T47D (cell line): ENCODE measurements around the gene CMAS.
A peak's percentile ranks its signal among the peaks of the same experiment; 100 is the strongest.

Experiments used
- DNase-seq, 2 experiments: peaks; one replicate each; pipeline versions ENCODE4 v3.0.0 to v3.0.0-alpha.2; 2011 to 2012; ENCODE audit warnings: low read depth in 1 of 2, low spot score in 1 of 2
- JUND ChIP-seq: IDR thresholded peaks from 2 replicates; pipeline ENCODE4 v1.6.1; 2012; ENCODE audit warnings: low read depth
- in situ Hi-C: cut with HindIII; loops from 2 replicates; pipeline ENCODE4 v1.10.0; 2016; ENCODE audit warnings: low sequenced_read_pairs, low pct_unique_long_range_greater_than_20kb

Gene CMAS

DNA sequence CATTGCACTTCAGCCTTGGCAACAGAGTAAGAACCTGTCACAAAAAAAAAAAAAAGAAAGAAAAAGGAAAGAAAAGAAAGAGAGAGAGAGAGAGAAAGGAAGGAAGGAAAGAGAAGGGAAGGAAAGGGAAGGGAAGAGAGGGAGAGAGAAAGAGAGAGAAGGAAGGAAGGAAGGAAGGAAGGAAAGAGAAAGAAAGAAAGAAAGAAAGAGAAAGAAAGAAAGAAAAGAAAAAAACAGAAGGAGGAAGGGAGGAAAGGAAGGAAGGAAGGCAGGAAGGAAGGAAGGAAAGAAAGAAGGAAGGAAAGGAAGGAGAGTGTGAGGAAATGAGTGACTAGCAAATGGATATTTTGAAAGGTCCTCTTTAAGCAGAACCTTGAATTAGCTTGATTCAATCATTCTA, 13.3 kb upstream of the CMAS start:
- in situ Hi-C loops = no loop called here
- TF ChIP-seq JUND = no peak

DNA sequence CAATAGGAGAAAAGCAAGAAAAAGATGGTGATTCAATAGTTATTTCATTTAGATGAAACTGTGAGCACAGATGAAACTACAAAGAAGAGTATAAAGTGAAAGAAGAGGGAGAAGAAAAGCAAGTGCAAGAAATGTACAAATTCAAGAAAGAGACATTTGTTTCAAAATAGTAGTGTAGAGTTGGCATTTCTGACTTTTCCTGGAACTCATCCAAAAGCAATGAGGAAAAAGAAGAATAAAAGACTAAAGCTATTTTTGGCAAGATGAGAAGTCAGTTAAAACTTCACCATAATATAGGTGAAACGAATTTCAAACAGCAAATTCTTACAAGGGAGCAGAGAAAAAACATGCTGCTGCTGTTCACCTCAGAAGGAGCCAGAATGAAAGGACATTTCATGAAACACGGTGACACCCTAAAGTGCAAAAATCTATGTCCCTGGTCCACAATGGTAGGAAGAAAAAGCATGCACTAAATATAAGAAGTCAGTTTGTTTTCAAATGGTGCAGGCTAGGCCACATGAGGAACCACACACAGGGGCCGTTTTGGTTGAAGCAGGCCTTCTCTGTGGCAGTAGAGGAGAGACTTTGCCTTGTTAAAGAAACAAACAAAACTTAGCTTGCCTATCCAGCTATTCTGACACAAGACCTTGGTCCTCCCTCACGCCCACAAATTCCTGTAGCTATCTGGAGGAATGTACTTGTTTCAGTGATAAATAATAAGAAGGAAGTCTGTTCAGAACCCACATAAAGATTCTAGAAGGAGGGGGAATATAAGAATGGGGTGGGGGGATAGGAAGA, 11.1 kb upstream of the CMAS start:
- no peak for DNase-seq
- in situ Hi-C loops = no loop called here
- TF ChIP-seq JUND = no peak

More for the DNA sequence above, 13.3 kb upstream of the CMAS start:
- no peak for DNase-seq

DNA sequence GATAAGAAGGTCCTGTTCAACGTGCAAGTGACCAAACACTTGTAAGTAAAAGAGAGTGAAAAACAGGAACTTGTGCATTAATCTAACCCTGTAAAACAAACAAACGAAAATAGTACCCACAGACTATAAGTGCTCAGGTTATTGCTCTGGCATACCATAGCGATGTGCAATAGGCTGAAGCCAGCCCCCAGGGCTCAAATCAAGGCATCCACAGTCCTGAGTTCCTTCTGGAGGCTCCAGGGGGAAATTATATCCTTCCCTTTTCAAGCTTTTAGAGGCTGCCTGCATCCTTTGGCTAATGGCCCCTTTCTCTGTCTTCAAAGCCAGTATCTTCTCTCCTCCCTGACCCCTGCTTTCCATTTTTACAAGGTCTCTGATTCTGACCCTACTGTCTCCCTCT, 8.1 kb upstream of the CMAS start:
- in situ Hi-C loops = no loop called here
- no peak for TF ChIP-seq JUND
- peak in 1 of 2 experiments; percentile 19 for DNase-seq

DNA sequence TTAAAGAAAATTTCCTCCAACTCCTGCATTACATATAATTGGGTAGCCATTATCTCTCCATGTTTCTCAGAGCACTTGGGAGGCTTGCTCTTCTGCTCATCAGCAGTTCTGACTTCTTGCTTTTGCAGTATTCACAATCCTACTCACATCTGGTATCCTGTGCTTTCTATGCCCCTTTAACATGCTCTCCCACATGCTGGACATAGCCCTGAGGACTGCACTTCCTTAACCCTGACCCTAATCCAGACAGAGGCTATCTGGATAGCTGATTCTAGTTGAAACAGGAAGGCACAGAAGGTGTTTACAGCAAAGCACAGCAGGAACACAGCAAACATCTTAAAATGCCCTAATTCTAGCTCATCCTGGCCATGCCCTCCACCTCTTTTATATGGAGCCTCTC, 7.3 kb upstream of the CMAS start:
- DNase-seq = no peak
- no peak for TF ChIP-seq JUND
- in situ Hi-C loops = no loop called here

DNA sequence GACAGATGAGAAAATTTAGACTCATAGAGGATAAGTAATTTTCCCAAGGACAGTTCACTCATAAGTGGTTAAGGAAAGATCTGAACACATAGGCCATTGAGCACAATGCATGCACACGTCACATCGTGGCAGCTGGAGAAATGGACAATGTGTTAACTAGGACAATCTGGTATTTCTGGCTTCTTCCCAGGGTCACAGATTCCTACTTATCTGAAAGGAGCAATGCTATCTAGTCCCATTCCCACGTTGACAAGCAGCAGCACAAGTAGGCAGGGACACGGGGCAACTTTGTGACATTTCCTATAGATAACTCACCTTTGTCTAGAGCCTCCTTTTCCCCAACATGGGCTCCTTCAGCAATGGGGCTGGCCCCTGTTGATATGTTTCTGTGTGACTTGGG, 6.7 kb upstream of the CMAS start:
- in situ Hi-C loops = no loop called here
- no peak for TF ChIP-seq JUND
- DNase-seq = no peak

DNA sequence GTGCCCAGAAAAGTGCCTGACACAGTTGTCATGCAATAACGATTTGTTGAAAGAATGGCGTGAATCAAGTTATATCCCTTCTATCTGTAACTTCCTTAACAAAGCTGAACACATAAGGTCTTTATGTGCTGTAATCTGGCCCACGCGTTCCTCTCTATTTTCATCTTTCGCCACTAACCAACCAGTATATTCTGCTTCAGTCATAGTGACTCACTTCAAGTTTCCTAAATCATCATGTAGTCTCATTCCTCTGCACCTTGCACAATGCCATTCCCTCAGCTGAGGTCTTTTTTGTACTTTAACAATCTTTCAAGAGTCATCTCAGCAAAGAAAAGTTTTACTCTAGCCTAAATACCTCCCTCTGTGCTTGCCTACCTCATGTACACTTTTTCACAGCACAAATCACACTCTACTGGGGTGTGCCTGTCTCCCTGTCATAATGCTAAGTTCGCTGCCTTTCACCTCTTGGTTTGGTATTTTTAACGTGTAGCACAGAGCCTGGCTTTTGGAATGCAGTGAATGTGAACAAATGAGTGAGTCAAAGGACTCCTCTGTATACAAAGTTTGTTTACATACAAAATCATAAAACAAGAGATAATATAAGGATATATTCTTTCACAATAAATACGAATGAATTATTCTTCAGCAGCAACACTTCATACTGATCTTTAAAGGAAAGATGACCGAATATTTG, 2.9 kb upstream of the CMAS start:
- no peak for TF ChIP-seq JUND
- in situ Hi-C loops = no loop called here
- peak in 1 of 2 experiments; percentile 36 for DNase-seq

DNA sequence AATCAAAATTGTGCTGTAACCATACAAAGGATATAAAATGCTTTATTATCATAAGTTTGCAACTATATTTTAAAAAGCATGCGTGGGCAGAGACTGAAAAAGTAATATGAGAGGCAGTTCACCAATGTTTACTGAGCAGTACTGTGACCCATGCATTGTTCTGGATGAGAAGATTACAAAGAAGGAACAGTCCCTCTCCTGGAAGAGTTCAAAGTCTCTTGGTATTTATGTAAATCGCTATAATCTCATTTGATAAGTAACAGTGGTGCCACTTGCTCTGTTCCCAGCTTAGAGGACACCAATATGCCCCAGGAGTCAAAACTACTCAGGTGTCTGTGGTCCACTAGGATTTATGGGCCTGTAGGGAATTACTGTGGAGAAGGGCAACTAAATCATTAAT, 2.1 kb upstream of the CMAS start:
- in situ Hi-C loops = no loop called here
- no peak for DNase-seq
- no peak for TF ChIP-seq JUND

DNA sequence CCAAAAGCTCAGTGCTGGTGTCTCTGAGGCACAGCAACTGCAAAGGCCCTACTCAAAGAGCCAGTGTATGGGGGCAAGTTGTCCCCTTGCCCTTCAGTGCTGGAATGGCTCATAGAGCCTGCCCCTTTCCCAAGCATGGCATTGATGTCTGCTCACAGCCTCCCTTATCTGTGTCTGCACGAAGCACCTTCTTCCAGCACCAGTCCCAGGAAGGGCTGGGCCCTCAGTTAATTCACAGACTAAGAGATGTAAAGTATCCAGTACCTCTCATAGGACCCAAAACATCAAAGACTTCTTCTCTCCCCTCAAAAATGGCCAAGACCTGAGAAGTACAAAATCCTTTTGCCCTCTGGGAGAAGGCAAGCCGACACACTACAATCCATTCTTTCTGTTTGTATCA, 1.6 kb upstream of the CMAS start:
- in situ Hi-C loops = no loop called here
- DNase-seq = no peak
- TF ChIP-seq JUND = no peak

DNA sequence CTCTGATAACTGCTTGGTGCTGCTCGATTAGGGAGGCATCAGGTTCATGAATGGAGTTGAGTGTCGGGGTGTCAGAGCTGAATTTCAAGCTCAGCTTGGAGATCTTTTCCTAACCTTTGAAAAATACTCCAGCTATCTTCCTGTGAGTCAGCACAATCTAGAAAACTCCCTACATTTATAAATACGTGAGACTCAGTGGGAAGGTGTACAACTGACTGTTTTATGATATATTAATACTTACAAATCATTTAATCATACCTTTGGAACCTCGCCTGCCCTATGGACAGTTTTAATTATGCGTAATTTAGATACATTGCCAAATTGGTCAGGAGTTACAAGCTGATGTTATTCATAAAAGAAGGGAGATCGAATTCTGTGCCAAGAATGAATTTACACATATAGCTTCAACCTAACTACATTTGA, 961 bp downstream of the CMAS start:
- DNase-seq = no peak
- in situ Hi-C loops = no loop called here

DNA sequence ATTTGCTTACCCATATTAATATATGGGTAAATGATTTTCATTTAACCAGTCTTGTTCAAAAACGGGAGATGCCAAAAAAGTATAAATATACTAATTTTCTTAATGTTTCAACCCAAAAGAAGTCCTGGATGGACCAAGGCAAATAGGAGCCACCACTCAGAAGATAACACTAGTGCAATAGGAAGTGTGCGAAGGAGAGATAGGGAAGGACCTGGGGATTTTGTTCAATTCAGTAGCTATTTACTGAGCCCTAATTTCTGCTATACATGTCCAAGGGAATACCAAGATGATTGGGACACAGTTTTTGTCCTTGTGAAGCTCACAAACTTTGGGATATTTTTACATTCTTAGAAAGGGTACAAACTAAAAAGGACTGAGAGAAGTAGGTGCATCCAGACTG, 1.5 kb downstream of the CMAS start:
- in situ Hi-C loops = no loop called here
- TF ChIP-seq JUND = no peak

More for the DNA sequence above, 961 bp downstream of the CMAS start:
- no peak for TF ChIP-seq JUND

DNA sequence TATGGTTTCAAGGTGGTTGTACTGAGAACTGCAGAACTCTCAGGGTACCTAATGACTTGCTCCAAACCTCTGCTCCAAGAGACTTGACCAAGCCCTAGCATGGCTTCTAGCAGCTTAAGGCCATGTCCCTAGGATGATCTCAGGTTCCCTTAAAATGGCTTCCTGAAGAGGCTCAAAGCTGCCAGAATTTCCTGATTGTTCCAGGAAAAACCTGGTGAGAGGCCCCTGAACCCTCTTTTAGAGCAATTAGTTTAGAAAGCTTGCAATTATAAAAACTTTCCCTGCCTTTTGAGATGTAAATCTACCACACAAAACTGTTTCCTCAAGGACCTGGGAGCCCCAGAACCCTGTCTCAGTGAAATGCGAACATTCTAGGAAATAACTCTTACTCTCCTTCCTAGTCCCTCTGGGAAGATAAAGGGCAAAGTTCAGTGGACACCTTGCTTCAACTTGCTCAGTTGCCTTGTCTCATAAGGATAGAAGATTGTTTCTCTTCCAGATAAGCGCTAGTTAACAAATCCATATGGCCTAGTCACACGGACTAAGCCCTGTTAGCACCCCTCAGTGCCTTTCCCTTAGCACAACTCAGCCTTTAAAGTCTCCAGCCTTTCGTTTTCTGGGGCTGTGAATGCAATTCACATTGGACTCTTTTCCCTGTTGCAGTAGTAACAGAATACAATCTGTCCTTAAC, 2.5 kb downstream of the CMAS start:
- TF ChIP-seq JUND = no peak
- in situ Hi-C loops = no loop called here
- no peak for DNase-seq

More for the DNA sequence above, 1.5 kb downstream of the CMAS start:
- DNase-seq = no peak

DNA sequence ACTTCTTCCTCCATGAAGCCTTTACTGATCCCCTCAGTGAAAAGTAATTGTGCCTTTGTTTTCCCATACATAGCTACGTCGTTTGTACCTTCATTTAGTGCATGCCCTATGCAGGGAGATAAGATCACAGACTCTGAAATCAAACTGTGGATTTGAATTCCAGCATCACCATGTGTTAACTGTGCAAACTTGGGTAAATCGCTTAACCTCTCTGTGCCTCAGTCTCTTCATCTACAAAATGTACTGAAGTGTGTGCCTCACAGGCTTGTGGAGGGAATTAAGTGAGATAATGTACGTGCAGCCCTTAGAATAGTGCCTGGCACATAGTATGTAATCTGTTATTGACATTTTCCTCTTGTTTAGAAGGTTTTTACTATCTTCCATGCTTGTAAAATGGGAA, 4.1 kb downstream of the CMAS start:
- no peak for DNase-seq
- TF ChIP-seq JUND = no peak
- in situ Hi-C loops = no loop called here
